DOHH2 (cell line): Measurements from ENCODE around the gene UBE2QL1.

Source experiments
- EZH2phosphoT487 ChIP-seq: fragments of 200-600 bp; sonication (generic); IDR thresholded peaks from 2 replicates; pipeline ENCODE4 v1.6.1; 2017; ENCODE audit warnings: borderline replicate concordance, mild to moderate bottlenecking, antibody characterized with exemption, low read length, moderate library complexity, mixed read lengths
- TF ChIP-seq, protein P1 (sequence below): fragments of 200-600 bp; sonication (generic); IDR thresholded peaks from one replicate; pipeline ENCODE4 v1.5.1; 2014; ENCODE audit warnings: antibody characterized with exemption, mild to moderate bottlenecking, low read depth, low read length; ENCODE audit not compliant: poor library complexity, severe bottlenecking

DNA sequence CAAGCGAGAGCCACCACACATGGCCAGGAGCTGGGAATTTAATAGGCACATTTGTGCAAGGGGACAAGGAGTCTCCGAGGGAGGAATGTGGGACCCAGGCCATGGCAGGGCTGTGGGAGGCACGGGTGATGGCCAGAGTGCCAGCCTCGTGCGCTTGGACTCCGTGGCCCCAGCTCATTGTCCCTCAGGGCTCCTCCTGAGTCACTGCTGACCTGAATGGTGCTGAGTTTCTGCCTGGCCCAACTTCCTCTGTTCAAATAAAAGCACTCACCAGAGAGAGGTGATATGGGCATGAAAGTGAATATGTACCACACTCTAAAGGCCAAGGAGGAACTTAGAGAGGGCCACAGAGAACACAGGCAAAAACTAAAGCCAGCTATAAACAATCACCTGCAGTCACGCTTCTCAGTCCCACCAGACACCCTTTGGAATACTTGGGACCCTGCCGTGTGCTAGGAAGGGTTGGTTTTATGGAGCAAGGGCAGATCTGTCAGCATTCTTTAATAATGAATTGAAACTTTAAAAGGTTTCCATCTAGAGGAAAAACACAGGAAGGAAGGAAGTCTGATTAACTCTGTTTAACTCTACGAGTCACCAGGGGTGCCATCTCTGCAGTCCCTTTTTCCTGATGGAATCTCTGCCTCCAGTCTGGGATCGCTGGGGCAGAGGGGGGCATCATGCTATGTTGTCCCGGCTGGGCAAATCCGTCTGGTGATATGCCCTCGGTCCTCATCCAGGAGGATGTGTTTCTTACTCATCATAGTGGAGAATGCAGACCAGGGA is 25.1 kb upstream of the UBE2QL1 start:
- TF ChIP-seq, protein P1, sequence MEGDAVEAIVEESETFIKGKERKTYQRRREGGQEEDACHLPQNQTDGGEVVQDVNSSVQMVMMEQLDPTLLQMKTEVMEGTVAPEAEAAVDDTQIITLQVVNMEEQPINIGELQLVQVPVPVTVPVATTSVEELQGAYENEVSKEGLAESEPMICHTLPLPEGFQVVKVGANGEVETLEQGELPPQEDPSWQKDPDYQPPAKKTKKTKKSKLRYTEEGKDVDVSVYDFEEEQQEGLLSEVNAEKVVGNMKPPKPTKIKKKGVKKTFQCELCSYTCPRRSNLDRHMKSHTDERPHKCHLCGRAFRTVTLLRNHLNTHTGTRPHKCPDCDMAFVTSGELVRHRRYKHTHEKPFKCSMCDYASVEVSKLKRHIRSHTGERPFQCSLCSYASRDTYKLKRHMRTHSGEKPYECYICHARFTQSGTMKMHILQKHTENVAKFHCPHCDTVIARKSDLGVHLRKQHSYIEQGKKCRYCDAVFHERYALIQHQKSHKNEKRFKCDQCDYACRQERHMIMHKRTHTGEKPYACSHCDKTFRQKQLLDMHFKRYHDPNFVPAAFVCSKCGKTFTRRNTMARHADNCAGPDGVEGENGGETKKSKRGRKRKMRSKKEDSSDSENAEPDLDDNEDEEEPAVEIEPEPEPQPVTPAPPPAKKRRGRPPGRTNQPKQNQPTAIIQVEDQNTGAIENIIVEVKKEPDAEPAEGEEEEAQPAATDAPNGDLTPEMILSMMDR = no peak
- no peak for TF ChIP-seq EZH2phosphoT487
